ENCODE data around the gene SLC43A2.

DNA sequence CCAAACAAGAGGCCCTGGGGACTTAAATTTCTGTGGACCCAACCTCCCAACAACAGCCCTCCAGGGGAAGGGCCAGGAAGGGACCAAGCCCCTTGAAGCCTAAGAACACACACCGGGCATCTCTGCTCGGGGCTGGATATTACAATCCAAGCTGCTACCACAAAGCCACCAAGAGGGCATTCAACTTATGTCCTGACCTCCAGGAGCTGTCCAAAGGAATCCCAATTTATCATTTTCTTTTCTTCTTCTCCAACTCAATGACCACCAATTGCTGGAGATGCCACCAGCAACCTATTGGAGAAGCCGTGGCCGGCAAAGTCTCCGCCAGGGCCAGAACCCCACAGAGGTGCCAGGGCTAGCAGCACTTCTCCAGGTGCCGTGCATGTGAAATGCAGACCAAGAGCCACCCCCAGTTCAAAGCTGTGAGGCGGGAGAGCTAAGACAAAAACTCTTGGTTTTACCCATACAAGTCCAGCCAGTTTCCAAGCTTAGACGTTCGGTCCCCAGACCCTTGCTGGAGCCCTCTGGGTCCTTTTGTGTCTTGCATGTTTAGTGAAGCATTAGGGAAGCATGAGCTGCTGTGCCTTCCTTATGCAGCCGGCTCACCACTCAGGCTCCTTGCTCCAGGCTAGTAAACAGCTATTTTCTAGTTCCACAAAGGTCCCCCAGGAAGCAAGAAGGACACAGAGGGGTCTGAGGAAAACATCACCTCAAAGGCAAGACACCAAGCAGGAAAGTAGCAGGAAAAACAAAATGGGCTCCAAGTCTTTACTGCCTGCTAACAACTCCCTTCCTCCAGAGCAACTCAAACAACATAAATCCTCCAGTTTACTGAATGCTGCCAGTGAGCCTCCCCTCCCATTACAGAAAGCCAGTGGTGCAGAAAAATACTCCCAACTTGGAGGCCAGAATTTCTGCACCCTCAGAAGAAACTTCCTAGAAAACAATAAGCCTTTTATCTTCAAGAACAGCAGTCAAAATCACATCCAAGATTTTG lies 69.3 kb downstream of the SLC43A2 start:
- TF ChIP-seq EP300 (IDR thresholded peaks at IDR 0.05; ENCODE audit: borderline replicate concordance) (no peak), NFIC (IDR thresholded peaks at IDR 0.05) (0 out of 2 replicates have a peak, but pooled peaks have one; percentile 13), CEBPB (IDR thresholded peaks at IDR 0.05) (no peak), RAD21 (IDR thresholded peaks at IDR 0.05; ENCODE audit: low read depth) (no peak), FOXM1 (IDR thresholded peaks at IDR 0.05; ENCODE audit: borderline replicate concordance, low read depth) (no peak), EGR1 (IDR thresholded peaks at IDR 0.05) (no peak), ZBTB7A (IDR thresholded peaks at IDR 0.05; ENCODE audit: low read depth) (no peak), TAF1 (IDR thresholded peaks at IDR 0.05; ENCODE audit: low read depth) (no peak), TEAD4 (IDR thresholded peaks at IDR 0.05) (no peak), CREB1 (IDR thresholded peaks at IDR 0.05; ENCODE audit: low read depth) (no peak), TCF12 (IDR thresholded peaks at IDR 0.05; ENCODE audit: low read depth) (0 out of 2 replicates have a peak, but pooled peaks have one; percentile 15)
- TF ChIP-seq, protein P1, sequence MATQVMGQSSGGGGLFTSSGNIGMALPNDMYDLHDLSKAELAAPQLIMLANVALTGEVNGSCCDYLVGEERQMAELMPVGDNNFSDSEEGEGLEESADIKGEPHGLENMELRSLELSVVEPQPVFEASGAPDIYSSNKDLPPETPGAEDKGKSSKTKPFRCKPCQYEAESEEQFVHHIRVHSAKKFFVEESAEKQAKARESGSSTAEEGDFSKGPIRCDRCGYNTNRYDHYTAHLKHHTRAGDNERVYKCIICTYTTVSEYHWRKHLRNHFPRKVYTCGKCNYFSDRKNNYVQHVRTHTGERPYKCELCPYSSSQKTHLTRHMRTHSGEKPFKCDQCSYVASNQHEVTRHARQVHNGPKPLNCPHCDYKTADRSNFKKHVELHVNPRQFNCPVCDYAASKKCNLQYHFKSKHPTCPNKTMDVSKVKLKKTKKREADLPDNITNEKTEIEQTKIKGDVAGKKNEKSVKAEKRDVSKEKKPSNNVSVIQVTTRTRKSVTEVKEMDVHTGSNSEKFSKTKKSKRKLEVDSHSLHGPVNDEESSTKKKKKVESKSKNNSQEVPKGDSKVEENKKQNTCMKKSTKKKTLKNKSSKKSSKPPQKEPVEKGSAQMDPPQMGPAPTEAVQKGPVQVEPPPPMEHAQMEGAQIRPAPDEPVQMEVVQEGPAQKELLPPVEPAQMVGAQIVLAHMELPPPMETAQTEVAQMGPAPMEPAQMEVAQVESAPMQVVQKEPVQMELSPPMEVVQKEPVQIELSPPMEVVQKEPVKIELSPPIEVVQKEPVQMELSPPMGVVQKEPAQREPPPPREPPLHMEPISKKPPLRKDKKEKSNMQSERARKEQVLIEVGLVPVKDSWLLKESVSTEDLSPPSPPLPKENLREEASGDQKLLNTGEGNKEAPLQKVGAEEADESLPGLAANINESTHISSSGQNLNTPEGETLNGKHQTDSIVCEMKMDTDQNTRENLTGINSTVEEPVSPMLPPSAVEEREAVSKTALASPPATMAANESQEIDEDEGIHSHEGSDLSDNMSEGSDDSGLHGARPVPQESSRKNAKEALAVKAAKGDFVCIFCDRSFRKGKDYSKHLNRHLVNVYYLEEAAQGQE (IDR thresholded peaks at IDR 0.05; ENCODE audit: low read depth), result no peak
- TF ChIP-seq, protein P2, sequence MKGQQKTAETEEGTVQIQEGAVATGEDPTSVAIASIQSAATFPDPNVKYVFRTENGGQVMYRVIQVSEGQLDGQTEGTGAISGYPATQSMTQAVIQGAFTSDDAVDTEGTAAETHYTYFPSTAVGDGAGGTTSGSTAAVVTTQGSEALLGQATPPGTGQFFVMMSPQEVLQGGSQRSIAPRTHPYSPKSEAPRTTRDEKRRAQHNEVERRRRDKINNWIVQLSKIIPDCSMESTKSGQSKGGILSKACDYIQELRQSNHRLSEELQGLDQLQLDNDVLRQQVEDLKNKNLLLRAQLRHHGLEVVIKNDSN (IDR thresholded peaks at IDR 0.05), result no peak
- TF ChIP-seq, protein P3, sequence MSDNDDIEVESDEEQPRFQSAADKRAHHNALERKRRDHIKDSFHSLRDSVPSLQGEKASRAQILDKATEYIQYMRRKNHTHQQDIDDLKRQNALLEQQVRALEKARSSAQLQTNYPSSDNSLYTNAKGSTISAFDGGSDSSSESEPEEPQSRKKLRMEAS (IDR thresholded peaks at IDR 0.05), result no peak
